ENCODE data around the gene PGBD5. TPM values are rescaled to one million over a fixed set of nuclear protein-coding genes. Genes with fewer than 3 reads are reported as not detected.

Gene PGBD5
- total and polyA plus RNA-seq, 9 of the 15 experiments (the other 6 are each of a cell fraction or from before 2014, with no cell fraction given) = under 0.01 to 0.40 (median 0.10) TPM; not detected in 3

- no peak for TF ChIP-seq ZBTB43 (CRISPR knock-in tag; IDR thresholded peaks at IDR 0.05)
- no peak for TF ChIP-seq NFXL1 (CRISPR knock-in tag; IDR thresholded peaks at IDR 0.05)
- no peak for TF ChIP-seq ARID2 (IDR thresholded peaks at IDR 0.05)
- no peak for TF ChIP-seq FOSL1 (tag; conservative IDR thresholded peaks at IDR 0.05)
- TF ChIP-seq FOXJ3 (CRISPR knock-in tag; IDR thresholded peaks at IDR 0.05) = no peak
- TF ChIP-seq ZNF324 (CRISPR knock-in tag; IDR thresholded peaks at IDR 0.05) = no peak
- TF ChIP-seq HMGXB4 (CRISPR knock-in tag; IDR thresholded peaks at IDR 0.05) = 0 out of 2 replicates have a peak, but pooled peaks have one; percentile 41
- TF ChIP-seq CUX1 (CRISPR knock-in tag; IDR thresholded peaks at IDR 0.05) = no peak
- TF ChIP-seq SMARCA5 (IDR thresholded peaks at IDR 0.05) = no peak
- no peak for TF ChIP-seq ARHGAP35 (IDR thresholded peaks at IDR 0.05; ENCODE audit: partially characterized antibody)
- no peak for TF ChIP-seq CCNT2 (IDR thresholded peaks at IDR 0.05; ENCODE audit: borderline replicate concordance, extremely low read depth, insufficient read length, low read depth, low read length)
- no peak for TF ChIP-seq ZNF143 (CRISPR knock-in tag; IDR thresholded peaks at IDR 0.05)
- no peak for TF ChIP-seq ZNF512 (tag; IDR thresholded peaks at IDR 0.05)
- TF ChIP-seq TRIM25 (IDR thresholded peaks at IDR 0.05; ENCODE audit: borderline replicate concordance) = no peak
Observed at GRCh38 chr1:230426246-230427093, at the start of gene PGBD5 (continued).

Measured in K562 (cell line).